Measurements from ENCODE around the gene GRIK4. TPM values are rescaled to one million over a fixed set of nuclear protein-coding genes. Genes with fewer than 3 reads are reported as not detected.

Gene GRIK4
- polyA plus RNA-seq, 1 experiment: 0.55 TPM

- no peak for DNase-seq (ENCODE audit: low read depth, low spot score)
- H3K4me3 ChIP-seq (ENCODE audit: low read depth, low read length): no peak overlapping the region
- no peak overlapping the region for H3K27ac ChIP-seq (ENCODE audit: low read depth, low read length)
- no peaks in the 10 kb centered on the region for H3K9me3 ChIP-seq (ENCODE audit: control insufficient read depth, insufficient read depth, low read length)
- TF ChIP-seq, protein P1, sequence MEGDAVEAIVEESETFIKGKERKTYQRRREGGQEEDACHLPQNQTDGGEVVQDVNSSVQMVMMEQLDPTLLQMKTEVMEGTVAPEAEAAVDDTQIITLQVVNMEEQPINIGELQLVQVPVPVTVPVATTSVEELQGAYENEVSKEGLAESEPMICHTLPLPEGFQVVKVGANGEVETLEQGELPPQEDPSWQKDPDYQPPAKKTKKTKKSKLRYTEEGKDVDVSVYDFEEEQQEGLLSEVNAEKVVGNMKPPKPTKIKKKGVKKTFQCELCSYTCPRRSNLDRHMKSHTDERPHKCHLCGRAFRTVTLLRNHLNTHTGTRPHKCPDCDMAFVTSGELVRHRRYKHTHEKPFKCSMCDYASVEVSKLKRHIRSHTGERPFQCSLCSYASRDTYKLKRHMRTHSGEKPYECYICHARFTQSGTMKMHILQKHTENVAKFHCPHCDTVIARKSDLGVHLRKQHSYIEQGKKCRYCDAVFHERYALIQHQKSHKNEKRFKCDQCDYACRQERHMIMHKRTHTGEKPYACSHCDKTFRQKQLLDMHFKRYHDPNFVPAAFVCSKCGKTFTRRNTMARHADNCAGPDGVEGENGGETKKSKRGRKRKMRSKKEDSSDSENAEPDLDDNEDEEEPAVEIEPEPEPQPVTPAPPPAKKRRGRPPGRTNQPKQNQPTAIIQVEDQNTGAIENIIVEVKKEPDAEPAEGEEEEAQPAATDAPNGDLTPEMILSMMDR (IDR thresholded peaks at IDR 0.05; ENCODE audit: low read depth, low read length): no peak
- ChIA-PET CTCF (interaction anchor here (0.8 to 2.3 kb wide), 2 partner anchors 25 to 29 kb away, joined by 5 to 6 read pairs; no protein-coding TSS in a partner anchor), POLR2A (no interaction called here)
- no peaks in the 10 kb centered on the region for H3K27me3 ChIP-seq (ENCODE audit: control insufficient read depth, insufficient read depth, low read length)
These were observed 28.3 kb downstream of the GRIK4 start for GRCh38 chr11:120539667-120540369.

DNA sequence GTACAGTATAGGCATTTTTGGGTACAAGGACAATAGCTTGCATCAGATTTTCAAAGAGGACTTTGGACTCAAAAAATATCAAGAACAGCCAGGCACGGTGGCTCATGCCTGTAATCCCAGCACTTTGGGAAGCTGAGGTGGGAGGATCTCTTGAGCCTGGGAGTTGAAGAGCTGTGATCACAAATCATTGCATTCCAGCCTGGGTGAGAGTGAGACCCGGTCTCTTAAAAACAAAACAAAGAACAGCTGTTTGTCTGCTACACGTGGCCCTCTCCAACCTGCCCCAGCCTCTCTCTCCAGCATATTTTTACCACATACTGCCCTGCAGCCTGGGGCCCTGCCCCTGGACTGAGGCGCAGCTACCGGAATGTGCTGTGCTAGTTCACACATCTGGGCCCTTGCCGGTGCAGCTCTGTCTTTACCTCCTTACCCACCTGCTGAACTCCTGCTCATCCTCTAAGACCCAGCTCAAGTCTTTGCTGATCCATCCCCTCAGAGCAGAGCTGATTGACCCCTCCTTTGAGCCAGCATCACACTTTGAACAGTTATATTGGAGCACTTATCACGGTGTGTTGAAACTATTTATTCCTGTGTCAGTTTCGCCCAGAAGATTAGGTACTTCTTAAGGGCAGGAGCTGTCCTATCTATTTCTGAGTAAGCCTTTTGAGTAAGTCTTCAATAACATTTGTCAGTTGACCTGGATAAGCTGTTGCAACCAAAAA is 29.4 kb downstream of the GRIK4 start:
- POLR2A ChIA-PET: interaction anchor here (1.1 to 1.2 kb wide), 2 partner anchors 14 to 15 kb away, joined by 3 to 6 read pairs; no protein-coding TSS in a partner anchor
- TF ChIP-seq, protein P1 (IDR thresholded peaks at IDR 0.05; ENCODE audit: low read depth, low read length): no peak
- Histone ChIP-seq H3K9me3 (ENCODE audit: control insufficient read depth, insufficient read depth, low read length) (no peaks in the 10 kb centered on the region), H3K4me3 (ENCODE audit: low read depth, low read length) (no peak overlapping the region), H3K27ac (ENCODE audit: low read depth, low read length) (no peak overlapping the region), H3K27me3 (ENCODE audit: control insufficient read depth, insufficient read depth, low read length) (no peaks in the 10 kb centered on the region)
- CTCF ChIA-PET: interaction anchor here (1.0 to 2.3 kb wide), 2 partner anchors 30 to 206 kb away, joined by 3 to 6 read pairs; no protein-coding TSS in a partner anchor
- no peak for DNase-seq (ENCODE audit: low read depth, low spot score)

- Histone ChIP-seq H3K9me3 (ENCODE audit: control insufficient read depth, insufficient read depth, low read length) (no peaks in the 10 kb centered on the region), H3K27me3 (ENCODE audit: control insufficient read depth, insufficient read depth, low read length) (no peaks in the 10 kb centered on the region), H3K27ac (ENCODE audit: low read depth, low read length) (no peak overlapping the region), H3K4me3 (ENCODE audit: low read depth, low read length) (no peak overlapping the region)
- ChIA-PET POLR2A (no interaction called here), CTCF (interaction anchor here (0.5 to 0.8 kb wide), 2 partner anchors 21 to 38 kb away, joined by 3 read pairs; no protein-coding TSS in a partner anchor)
- TF ChIP-seq, protein P1 (IDR thresholded peaks at IDR 0.05; ENCODE audit: low read depth, low read length): no peak
- no peak for DNase-seq (ENCODE audit: low read depth, low spot score)
These were observed 32.1 kb downstream of the GRIK4 start for GRCh38 chr11:120543521-120544215.

DNA sequence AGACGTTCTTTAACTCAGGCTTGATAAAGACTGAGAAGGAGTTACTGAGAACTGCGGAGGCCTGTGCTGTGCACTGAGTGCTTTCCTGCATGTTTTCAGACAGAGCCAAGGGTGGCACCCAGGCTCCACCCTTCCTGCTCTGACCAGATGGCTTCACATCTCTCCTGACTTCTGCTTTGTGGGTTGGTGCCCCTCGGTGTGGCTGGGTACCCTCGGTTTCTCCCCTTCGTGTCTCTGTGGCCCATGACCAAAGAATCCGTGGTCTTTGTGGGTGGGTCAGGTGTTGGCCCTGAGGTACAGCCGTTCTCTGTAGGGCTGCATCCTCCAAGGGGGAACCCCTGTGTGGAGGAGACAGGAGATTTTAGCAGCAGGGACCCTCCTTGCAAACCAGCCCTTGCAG is 34.3 kb downstream of the GRIK4 start:
- Histone ChIP-seq H3K4me3 (ENCODE audit: low read depth, low read length) (no peak overlapping the region), H3K27ac (ENCODE audit: low read depth, low read length) (no peak overlapping the region), H3K9me3 (ENCODE audit: control insufficient read depth, insufficient read depth, low read length) (no peaks in the 10 kb centered on the region), H3K27me3 (ENCODE audit: control insufficient read depth, insufficient read depth, low read length) (no peaks in the 10 kb centered on the region)
- TF ChIP-seq, protein P1 (IDR thresholded peaks at IDR 0.05; ENCODE audit: low read depth, low read length): no peak
- CTCF ChIA-PET: interaction anchor here (1.1 kb wide), 1 partner anchor 17 kb away, joined by 3 read pairs; no protein-coding TSS in a partner anchor
- POLR2A ChIA-PET: no interaction called here
- no peak for DNase-seq (ENCODE audit: low read depth, low spot score)

Data from AG04450 (cell line).